Bronchus fibroblast of lung (primary cell): ENCODE measurements around the gene DLD. TPM values are rescaled to one million over a fixed set of nuclear protein-coding genes. Genes with fewer than 3 reads are reported as not detected.

Experiments
- total RNA-seq: library from RNA; depleted of rRNA; stranded (reverse); fragments of >200 nt; gene quantifications from 2 replicates; pipeline ENCODE4 v1.2.3, GENCODE V29; 2015

Gene DLD
- total RNA-seq = 44.6 and 57.8 TPM in 2 replicates

GRCh38 chr7:107890962-107891635 lies at the start of gene DLD:
TSS of gene DLD (plus strand) at chr7:107891183. CDS start at chr7:107891251, 68 bp downstream.

Other genes starting within 250 kb of the DLD start
- gene SLC26A4, start 230.4 kb upstream of the DLD start, total RNA-seq = 0.17 and 0.74 TPM in 2 replicates
- gene CBLL1, start 147.0 kb upstream of the DLD start, total RNA-seq = 12.0 and 12.9 TPM in 2 replicates
- gene SLC26A3, start 88.0 kb upstream of the DLD start, total RNA-seq = not detected in 2 replicates
- 101 and 103 TPM in 2 replicates for gene LAMB1, start 112.0 kb downstream of the DLD start, total RNA-seq
- under 0.01 and 0.15 TPM in 2 replicates for gene LAMB4, start 239.2 kb downstream of the DLD start, total RNA-seq